ENCODE results near the gene HOXB9.

The HOXB9 gene

DNA sequence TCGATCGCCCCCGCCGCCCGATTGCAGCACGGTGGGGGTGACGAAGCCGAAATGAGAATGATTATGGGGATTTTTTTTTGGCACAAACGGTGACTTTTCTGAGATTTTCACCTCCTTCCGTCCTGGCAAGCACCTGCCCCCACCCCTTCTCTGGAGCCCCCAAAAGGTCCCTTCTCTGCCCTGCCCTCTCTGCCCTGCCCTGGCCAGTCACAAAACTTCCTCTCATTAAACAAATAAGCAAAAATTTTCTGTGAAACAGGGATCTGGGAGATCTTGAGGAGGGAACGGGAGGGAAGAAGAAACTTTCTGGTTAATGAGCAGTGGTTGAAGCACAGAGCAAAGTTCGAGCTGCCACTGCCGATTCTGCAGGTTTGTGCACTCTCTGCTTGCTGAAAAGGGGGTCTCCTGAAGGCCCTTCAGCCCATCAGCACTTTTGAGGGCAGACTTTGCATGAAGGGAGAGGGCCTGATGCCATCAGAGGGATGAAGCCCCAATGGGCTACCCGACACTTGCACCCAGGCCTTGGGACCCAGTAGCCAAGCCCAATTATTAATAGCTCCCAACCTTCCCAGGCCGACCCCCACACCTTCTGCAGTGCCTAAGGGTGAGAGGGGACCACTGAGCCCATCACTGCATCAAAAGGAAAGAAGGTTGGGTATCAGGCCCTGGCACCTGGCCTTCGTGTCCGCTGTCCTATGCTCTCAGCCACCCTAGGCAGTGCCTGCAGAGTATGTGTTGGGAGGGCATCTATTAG is 10.0 kb downstream of the HOXB9 start:
- DNase-seq (no peak), ATAC-seq (ENCODE audit: insufficient read depth, low read depth) (no peak)
- H3K27me3 ChIP-seq (ENCODE audit: insufficient read depth, low read length, poor library complexity), result peaks cover 32% of the 10 kb centered on the region
- H3K27ac ChIP-seq (ENCODE audit: low read length), result no peak overlapping the region
- H3K4me1 ChIP-seq (ENCODE audit: insufficient read depth, low read length), result no peaks in the 10 kb centered on the region
- H3K4me2 ChIP-seq (ENCODE audit: insufficient read depth, low read length), result no peak overlapping the region
- no peaks in the 10 kb centered on the region for H3K9me3 ChIP-seq (ENCODE audit: insufficient read depth, low read length, severe bottlenecking)
- no peak overlapping the region for H3K4me3 ChIP-seq (ENCODE audit: low read depth in 1 of 2, low read length in 2 of 2)
- TF ChIP-seq EZH2 (IDR thresholded peaks at IDR 0.05; ENCODE audit: borderline replicate concordance, low read depth, low read length, severe bottlenecking), result no peak
- TF ChIP-seq, protein P1, sequence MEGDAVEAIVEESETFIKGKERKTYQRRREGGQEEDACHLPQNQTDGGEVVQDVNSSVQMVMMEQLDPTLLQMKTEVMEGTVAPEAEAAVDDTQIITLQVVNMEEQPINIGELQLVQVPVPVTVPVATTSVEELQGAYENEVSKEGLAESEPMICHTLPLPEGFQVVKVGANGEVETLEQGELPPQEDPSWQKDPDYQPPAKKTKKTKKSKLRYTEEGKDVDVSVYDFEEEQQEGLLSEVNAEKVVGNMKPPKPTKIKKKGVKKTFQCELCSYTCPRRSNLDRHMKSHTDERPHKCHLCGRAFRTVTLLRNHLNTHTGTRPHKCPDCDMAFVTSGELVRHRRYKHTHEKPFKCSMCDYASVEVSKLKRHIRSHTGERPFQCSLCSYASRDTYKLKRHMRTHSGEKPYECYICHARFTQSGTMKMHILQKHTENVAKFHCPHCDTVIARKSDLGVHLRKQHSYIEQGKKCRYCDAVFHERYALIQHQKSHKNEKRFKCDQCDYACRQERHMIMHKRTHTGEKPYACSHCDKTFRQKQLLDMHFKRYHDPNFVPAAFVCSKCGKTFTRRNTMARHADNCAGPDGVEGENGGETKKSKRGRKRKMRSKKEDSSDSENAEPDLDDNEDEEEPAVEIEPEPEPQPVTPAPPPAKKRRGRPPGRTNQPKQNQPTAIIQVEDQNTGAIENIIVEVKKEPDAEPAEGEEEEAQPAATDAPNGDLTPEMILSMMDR (IDR thresholded peaks at IDR 0.05; ENCODE audit: borderline replicate concordance, extremely low read depth, low read length, poor library complexity, severe bottlenecking), result no peak
- peaks cover 6% of the 10 kb centered on the region; the same call in 1 of the 2 replicates for H4K20me1 ChIP-seq (ENCODE audit: insufficient read depth, low read length)
- H3K79me2 ChIP-seq (ENCODE audit: insufficient read depth, low read length), result no peaks in the 10 kb centered on the region
- no peak overlapping the region for H2AFZ ChIP-seq (ENCODE audit: low read depth, low read length)
- no peaks in the 10 kb centered on the region for H3K36me3 ChIP-seq (ENCODE audit: insufficient read depth, low read length)
- no peak overlapping the region for H3K9ac ChIP-seq (ENCODE audit: low read depth, low read length)

DNA sequence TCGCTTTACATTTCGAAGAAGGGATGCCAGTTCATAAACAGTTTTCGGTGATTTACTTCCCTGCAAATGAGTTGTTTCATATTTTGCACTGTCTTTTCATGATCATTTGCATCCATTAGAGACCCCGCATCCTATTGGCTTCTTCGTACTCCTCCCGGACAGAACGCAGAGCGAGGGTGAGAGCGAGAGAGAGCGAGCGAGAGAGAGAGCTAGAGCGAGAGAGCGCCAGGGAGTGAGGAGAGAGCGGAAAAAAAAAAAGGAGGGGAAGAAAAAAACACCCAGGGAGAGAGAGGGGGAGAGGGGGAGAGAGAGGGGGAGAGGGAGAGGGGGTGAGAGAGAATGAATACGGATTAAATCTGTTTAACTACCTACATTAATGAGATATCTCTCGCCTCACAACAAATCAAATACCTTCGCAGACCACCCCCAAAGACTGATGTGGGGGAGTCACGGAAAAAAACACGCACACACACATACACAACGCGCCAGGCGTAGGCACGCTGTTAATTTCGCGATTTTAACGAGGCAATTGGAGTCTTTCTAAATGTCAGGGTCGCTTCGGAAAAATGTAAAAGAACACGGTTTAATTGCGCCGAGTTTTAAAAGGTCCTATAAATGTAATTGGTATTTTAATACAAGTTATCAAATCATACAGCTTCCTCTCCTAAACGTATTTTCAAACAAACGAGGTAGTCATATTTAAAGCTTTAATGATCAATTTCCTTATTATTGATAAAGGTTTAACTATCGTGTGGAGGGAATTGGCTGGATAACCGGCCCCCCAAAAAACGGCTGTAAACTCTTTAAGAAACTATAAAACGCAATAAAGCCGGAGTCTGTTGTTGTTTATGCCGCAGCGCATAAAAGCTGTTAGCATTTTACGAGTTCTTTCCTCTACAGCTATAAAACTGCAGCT is 10.9 kb downstream of the HOXB9 start, which contains the start of gene HOXB8:
Gene HOXB8 (minus strand): TSS at position 246 of the 916 bp plus-strand sequence. CDS start 588 bp downstream, outside the sequence.
- Histone ChIP-seq H3K4me2 (ENCODE audit: insufficient read depth, low read length) (no peak within 1 kb of the TSS), H3K9ac (ENCODE audit: low read depth, low read length) (no peak within 1 kb of the TSS), H3K4me1 (ENCODE audit: insufficient read depth, low read length) (no peaks in the 10 kb centered on the region), H3K79me2 (ENCODE audit: insufficient read depth, low read length) (no peaks in the 10 kb centered on the region), H3K27me3 (ENCODE audit: insufficient read depth, low read length, poor library complexity) (peaks cover 32% of the 10 kb centered on the region), H3K4me3 (ENCODE audit: low read depth in 1 of 2, low read length in 2 of 2) (no peak within 1 kb of the TSS), H3K36me3 (ENCODE audit: insufficient read depth, low read length) (no peaks in the 10 kb centered on the region), H3K27ac (ENCODE audit: low read length) (no peak within 1 kb of the TSS), H3K9me3 (ENCODE audit: insufficient read depth, low read length, severe bottlenecking) (no peaks in the 10 kb centered on the region), H2AFZ (ENCODE audit: low read depth, low read length) (no peak within 1 kb of the TSS), H4K20me1 (ENCODE audit: insufficient read depth, low read length) (peaks cover 6% of the 10 kb centered on the region; the same call in 1 of the 2 replicates)
- DNase-seq (no peak), ATAC-seq (ENCODE audit: insufficient read depth, low read depth) (no peak)
- TF ChIP-seq EZH2 (IDR thresholded peaks at IDR 0.05; ENCODE audit: borderline replicate concordance, low read depth, low read length, severe bottlenecking), result no peak
- TF ChIP-seq, protein P1 (IDR thresholded peaks at IDR 0.05; ENCODE audit: borderline replicate concordance, extremely low read depth, low read length, poor library complexity, severe bottlenecking), result no peak

DNA sequence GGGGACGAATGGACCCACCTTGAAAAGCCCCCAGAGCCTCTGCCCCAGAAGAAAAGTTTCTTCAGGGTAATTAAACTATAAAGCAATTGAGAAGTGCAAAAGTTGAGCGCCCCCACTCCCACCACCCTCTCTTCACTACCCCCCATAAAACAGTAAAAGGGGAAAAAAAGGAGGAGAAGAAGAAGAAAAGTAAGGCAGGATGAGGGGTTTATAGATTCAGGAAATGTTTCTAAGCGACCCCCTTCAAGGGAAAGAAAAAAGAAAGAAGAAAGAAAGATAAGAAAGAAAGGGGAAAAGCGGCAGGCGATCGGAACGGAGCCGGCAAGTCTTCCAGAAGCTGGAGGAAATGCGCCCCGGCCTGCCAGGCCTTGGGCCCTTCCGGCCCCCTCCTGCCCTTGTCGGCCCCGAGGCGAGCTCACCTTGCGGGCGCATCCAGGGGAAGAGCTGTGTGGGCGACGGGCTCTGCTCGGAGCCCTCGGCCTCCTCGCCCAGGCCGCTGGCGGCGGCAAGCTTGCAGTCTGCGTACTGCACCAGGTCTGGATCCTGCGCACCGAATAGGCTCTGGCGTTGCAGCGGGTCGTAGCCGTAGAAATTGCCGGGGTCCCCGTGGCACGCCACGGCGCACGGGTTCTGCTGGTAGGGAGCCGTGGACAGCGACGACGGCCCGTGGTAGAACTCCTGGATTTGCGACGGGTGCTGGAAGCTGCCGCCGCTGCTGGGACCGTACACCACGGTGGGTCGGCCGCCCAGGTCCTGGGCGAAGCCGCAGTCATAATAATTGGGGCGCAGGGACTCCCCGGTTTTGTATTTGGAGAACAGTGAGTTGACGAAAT is 12.1 kb downstream of the HOXB9 start:
- H2AFZ ChIP-seq (ENCODE audit: low read depth, low read length), result no peak overlapping the region
- no peaks in the 10 kb centered on the region for H3K79me2 ChIP-seq (ENCODE audit: insufficient read depth, low read length)
- H3K4me3 ChIP-seq (ENCODE audit: low read depth in 1 of 2, low read length in 2 of 2), result no peak overlapping the region
- H3K27ac ChIP-seq (ENCODE audit: low read length), result no peak overlapping the region
- no peaks in the 10 kb centered on the region for H3K4me1 ChIP-seq (ENCODE audit: insufficient read depth, low read length)
- DNase-seq (no peak), ATAC-seq (ENCODE audit: insufficient read depth, low read depth) (no peak)
- H3K4me2 ChIP-seq (ENCODE audit: insufficient read depth, low read length), result no peak overlapping the region
- H3K9ac ChIP-seq (ENCODE audit: low read depth, low read length), result no peak overlapping the region
- H4K20me1 ChIP-seq (ENCODE audit: insufficient read depth, low read length), result peaks cover 6% of the 10 kb centered on the region; the same call in 1 of the 2 replicates
- peaks cover 30% of the 10 kb centered on the region for H3K27me3 ChIP-seq (ENCODE audit: insufficient read depth, low read length, poor library complexity)
- no peak for TF ChIP-seq EZH2 (IDR thresholded peaks at IDR 0.05; ENCODE audit: borderline replicate concordance, low read depth, low read length, severe bottlenecking)
- TF ChIP-seq, protein P1 (IDR thresholded peaks at IDR 0.05; ENCODE audit: borderline replicate concordance, extremely low read depth, low read length, poor library complexity, severe bottlenecking), result no peak
- H3K9me3 ChIP-seq (ENCODE audit: insufficient read depth, low read length, severe bottlenecking), result no peaks in the 10 kb centered on the region
- H3K36me3 ChIP-seq (ENCODE audit: insufficient read depth, low read length), result no peaks in the 10 kb centered on the region
